ENCODE measurements around the gene C22orf31. TPM values are rescaled to one million over a fixed set of nuclear protein-coding genes. Genes with fewer than 3 reads are reported as not detected.

C22orf31 gene
- not detected for total RNA-seq

DNA sequence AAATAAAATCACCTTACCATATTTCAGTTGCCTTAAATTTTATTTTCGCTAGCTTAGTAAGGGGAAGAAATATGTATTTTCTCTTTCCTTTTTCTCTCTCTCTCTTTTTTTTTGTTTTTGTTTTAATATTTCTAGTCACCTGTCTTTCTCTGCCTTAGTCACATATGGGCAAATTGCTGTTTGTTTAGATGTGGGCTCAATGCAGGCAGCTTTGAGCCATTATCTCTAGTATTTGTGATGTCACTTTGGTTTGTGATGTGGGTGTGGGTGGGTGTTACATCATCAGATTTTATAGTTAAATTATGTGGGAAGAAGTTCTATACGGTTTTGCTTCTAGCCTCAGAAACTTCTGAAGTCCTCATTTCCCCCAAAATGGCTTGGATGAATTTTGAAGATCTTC is at the start of gene C22orf31:
Gene C22orf31, minus strand, starts transcription at position 59 of the 400 bp plus-strand sequence. Its CDS starts 39 bp downstream, at position 20.
- ATAC-seq, result no peak
- WGBS, 2 donors, result 53% methylated on average over 2 of the region's 2 CpGs
- no peak for DNase-seq
- Histone ChIP-seq H3K36me3 (replicated peaks in 1 of 2; ENCODE audit: insufficient read depth in 1 of 2, low read depth in 2 of 2) (no peaks in the 10 kb centered on the region), H3K4me1 (no peaks in the 10 kb centered on the region), H3K27ac (no peak within 1 kb of the TSS), H3K9me3 (no peaks in the 10 kb centered on the region), H3K27me3 (no peaks in the 10 kb centered on the region), H3K4me3 (no peak within 1 kb of the TSS)
- intact Hi-C loops (cut with DNase I), result loop anchor here (10.0 kb wide), 1 partner anchor 193 kb away; no protein-coding TSS in a partner anchor
- TF ChIP-seq, protein P1, sequence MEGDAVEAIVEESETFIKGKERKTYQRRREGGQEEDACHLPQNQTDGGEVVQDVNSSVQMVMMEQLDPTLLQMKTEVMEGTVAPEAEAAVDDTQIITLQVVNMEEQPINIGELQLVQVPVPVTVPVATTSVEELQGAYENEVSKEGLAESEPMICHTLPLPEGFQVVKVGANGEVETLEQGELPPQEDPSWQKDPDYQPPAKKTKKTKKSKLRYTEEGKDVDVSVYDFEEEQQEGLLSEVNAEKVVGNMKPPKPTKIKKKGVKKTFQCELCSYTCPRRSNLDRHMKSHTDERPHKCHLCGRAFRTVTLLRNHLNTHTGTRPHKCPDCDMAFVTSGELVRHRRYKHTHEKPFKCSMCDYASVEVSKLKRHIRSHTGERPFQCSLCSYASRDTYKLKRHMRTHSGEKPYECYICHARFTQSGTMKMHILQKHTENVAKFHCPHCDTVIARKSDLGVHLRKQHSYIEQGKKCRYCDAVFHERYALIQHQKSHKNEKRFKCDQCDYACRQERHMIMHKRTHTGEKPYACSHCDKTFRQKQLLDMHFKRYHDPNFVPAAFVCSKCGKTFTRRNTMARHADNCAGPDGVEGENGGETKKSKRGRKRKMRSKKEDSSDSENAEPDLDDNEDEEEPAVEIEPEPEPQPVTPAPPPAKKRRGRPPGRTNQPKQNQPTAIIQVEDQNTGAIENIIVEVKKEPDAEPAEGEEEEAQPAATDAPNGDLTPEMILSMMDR (IDR thresholded peaks at IDR 0.05), result no peak
- no peak for TF ChIP-seq POLR2A (IDR thresholded peaks at IDR 0.05)

DNA sequence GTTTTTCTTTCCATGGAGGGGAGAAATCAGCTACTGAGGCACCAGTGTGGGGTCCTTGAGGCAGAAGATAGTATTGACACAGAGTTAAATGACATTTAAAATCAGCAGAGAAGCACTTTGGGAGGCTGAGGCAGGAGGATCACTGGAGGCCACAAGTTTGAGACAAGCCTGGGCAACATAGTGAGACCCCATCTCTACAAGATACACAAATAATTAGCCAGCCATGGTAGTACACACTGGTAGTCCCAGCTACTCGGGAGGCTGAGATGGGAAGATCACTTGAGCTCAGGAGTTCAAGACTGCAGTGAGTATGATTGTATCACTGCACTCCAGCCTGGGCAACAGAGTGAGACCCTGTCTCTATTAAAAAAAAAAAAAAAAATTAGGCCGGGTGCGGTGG is 49.3 kb upstream of the C22orf31 start:
- H3K36me3 ChIP-seq (replicated peaks in 1 of 2; ENCODE audit: insufficient read depth in 1 of 2, low read depth in 2 of 2), result no peaks in the 10 kb centered on the region
- TF ChIP-seq, protein P1 (IDR thresholded peaks at IDR 0.05), result no peak
- no peak for TF ChIP-seq POLR2A (IDR thresholded peaks at IDR 0.05)
- no peak overlapping the region for H3K27ac ChIP-seq
- H3K4me1 ChIP-seq, result no peaks in the 10 kb centered on the region
- no peak for ATAC-seq
- 93 to 94% methylated on average over 3 of the region's 3 CpGs for WGBS, 2 donors
- no peak overlapping the region for H3K4me3 ChIP-seq
- no peaks in the 10 kb centered on the region for H3K27me3 ChIP-seq
- no peaks in the 10 kb centered on the region for H3K9me3 ChIP-seq
- intact Hi-C loops (cut with DNase I), result no loop called here
- DNase-seq, result no peak

DNA sequence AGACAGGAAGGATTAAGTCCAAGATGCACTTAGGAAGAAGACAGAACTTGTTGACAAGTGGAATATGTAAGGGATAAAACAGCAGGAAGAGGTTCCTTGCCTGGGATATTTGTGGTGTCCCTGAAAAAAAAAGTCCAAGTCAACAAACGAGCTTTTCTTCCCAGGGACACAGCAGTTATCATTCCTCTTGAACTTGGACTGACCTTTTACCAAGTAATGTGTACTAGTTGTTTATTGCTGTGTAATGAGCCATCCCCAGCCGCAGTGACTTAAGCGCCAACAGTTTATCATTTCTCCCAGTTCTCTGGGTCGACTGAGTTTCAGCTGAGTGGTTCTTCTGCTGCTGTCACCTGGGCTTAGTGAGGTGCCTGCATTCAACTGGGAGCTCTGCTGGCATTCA is 48.2 kb upstream of the C22orf31 start:
- no peaks in the 10 kb centered on the region for H3K4me1 ChIP-seq
- intact Hi-C loops (cut with DNase I), result no loop called here
- DNase-seq (no peak), ATAC-seq (no peak)
- H3K27me3 ChIP-seq, result no peaks in the 10 kb centered on the region
- no peak overlapping the region for H3K27ac ChIP-seq
- WGBS, 2 donors, result 67 to 70% methylated on average over 4 of the region's 4 CpGs
- no peak overlapping the region for H3K4me3 ChIP-seq
- H3K9me3 ChIP-seq, result no peaks in the 10 kb centered on the region
- H3K36me3 ChIP-seq (replicated peaks in 1 of 2; ENCODE audit: insufficient read depth in 1 of 2, low read depth in 2 of 2), result no peaks in the 10 kb centered on the region
- TF ChIP-seq POLR2A (IDR thresholded peaks at IDR 0.05), result no peak
- TF ChIP-seq, protein P1 (IDR thresholded peaks at IDR 0.05), result no peak

DNA sequence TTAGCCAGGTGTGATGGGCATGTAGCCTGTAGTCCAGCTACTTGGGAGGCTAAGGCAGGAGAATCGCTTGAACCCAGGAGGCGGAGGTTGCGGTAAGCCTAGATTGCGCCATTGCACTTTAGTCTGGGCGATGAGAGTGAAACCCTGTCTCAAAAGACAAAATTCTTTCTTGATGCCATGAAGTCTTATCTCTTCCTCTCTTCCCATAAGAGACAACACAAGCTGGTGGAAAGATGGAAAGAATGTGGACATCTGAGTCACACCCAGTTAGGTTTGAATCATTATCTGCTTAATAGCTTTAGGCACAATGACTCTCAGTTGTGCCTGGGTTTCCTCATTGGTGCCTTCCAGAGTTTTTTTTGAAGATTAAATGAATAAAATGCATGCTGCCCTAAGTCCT is 46.5 kb upstream of the C22orf31 start:
- WGBS, 2 donors, result 98 to 100% methylated on average over 5 of the region's 5 CpGs
- Histone ChIP-seq H3K27me3 (no peaks in the 10 kb centered on the region), H3K36me3 (replicated peaks in 1 of 2; ENCODE audit: insufficient read depth in 1 of 2, low read depth in 2 of 2) (no peaks in the 10 kb centered on the region), H3K9me3 (no peaks in the 10 kb centered on the region), H3K4me1 (no peaks in the 10 kb centered on the region), H3K4me3 (no peak overlapping the region), H3K27ac (no peak overlapping the region)
- DNase-seq (no peak), ATAC-seq (no peak)
- intact Hi-C loops (cut with DNase I), result no loop called here
- no peak for TF ChIP-seq POLR2A (IDR thresholded peaks at IDR 0.05)
- TF ChIP-seq, protein P1 (IDR thresholded peaks at IDR 0.05), result no peak

DNA sequence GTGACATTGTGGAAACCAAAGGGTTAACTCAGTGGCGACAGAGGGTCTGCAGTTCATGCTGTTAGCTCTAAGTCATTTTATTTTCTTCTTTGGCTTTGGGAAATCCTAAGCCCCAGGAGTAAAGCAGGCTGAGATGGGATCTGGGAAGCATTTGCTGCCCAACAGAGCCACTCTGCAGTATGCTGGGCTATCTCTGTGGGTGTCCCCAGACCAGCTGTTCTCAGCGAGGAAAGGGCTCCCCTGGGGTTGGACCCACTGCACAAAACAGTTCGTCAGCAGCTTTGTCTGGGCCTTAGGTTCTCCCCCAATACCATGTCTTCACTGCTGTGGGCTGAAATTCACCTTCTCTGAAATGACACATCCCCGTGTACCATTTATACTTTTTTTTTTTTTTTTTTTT is 45.2 kb upstream of the C22orf31 start:
- Histone ChIP-seq H3K27ac (no peak overlapping the region), H3K4me3 (no peak overlapping the region), H3K9me3 (no peaks in the 10 kb centered on the region), H3K27me3 (no peaks in the 10 kb centered on the region), H3K36me3 (replicated peaks in 1 of 2; ENCODE audit: insufficient read depth in 1 of 2, low read depth in 2 of 2) (no peaks in the 10 kb centered on the region), H3K4me1 (no peaks in the 10 kb centered on the region)
- ATAC-seq (no peak), DNase-seq (no peak)
- intact Hi-C loops (cut with DNase I), result no loop called here
- TF ChIP-seq, protein P1 (IDR thresholded peaks at IDR 0.05), result no peak
- 47 to 59% methylated on average over 4 of the region's 4 CpGs for WGBS, 2 donors
